ENCODE results near the gene CWC27.

Gene CWC27

GRCh38 chr5:65035211-65036206, 266.8 kb downstream of the CWC27 start:
- peak; percentile 62 for DNase-seq (ENCODE audit: low read depth in 2 of 2)

- no peak for DNase-seq (ENCODE audit: low read depth in 2 of 2)
Observed at GRCh38 chr5:65037831-65038815, 269.4 kb downstream of the CWC27 start.

GRCh38 chr5:65041296-65042158, 272.8 kb downstream of the CWC27 start:
- DNase-seq (ENCODE audit: low read depth in 2 of 2), result no peak

- no peak for DNase-seq (ENCODE audit: low read depth in 2 of 2)
Observed at GRCh38 chr5:65043843-65044359, 275.2 kb downstream of the CWC27 start.

GRCh38 chr5:65047225-65047624, 278.5 kb downstream of the CWC27 start:
- no peak for DNase-seq (ENCODE audit: low read depth in 2 of 2)

- DNase-seq (ENCODE audit: low read depth in 2 of 2), result no peak
Observed at GRCh38 chr5:65047948-65048690, 279.4 kb downstream of the CWC27 start.

GRCh38 chr5:65050140-65050539, 281.4 kb downstream of the CWC27 start:
- DNase-seq (ENCODE audit: low read depth in 2 of 2), result no peak

- DNase-seq (ENCODE audit: low read depth in 2 of 2), result no peak
Observed at GRCh38 chr5:65050826-65051498, 282.2 kb downstream of the CWC27 start.

- DNase-seq (ENCODE audit: low read depth in 2 of 2), result no peak
Observed at GRCh38 chr5:65055938-65056337, 287.2 kb downstream of the CWC27 start.

GRCh38 chr5:65059681-65060598, 291.2 kb downstream of the CWC27 start:
- no peak for DNase-seq (ENCODE audit: low read depth in 2 of 2)

- DNase-seq (ENCODE audit: low read depth in 2 of 2), result no peak
Observed at GRCh38 chr5:65061250-65061973, 292.7 kb downstream of the CWC27 start.

- DNase-seq (ENCODE audit: low read depth in 2 of 2), result no peak
Observed at GRCh38 chr5:65061974-65062353, 293.2 kb downstream of the CWC27 start.

GRCh38 chr5:65062469-65063083, 293.8 kb downstream of the CWC27 start:
- no peak for DNase-seq (ENCODE audit: low read depth in 2 of 2)

- no peak for DNase-seq (ENCODE audit: low read depth in 2 of 2)
Observed at GRCh38 chr5:65065001-65065511, 296.3 kb downstream of the CWC27 start.

- DNase-seq (ENCODE audit: low read depth in 2 of 2), result no peak
Observed at GRCh38 chr5:65066387-65067146, 297.8 kb downstream of the CWC27 start.

GRCh38 chr5:65067147-65067506, 298.4 kb downstream of the CWC27 start:
- DNase-seq (ENCODE audit: low read depth in 2 of 2), result no peak

All from stimulated activated CD4-positive, alpha-beta T cell treated with anti-CD3 and anti-CD28 coated beads, Interleukin-4, amount 100 ng/mL, for 48 hours (primary cell).